HS-27A (cell line): ENCODE measurements around the gene CHD3.
"Not testable (repeated sequence)": the region's sequence is repeated elsewhere in the genome, so short reads cannot be mapped to it uniquely, and the experiment has no call there.

ENCODE experiments used
- DNase-seq: peaks from one replicate; pipeline ENCODE4 v3.0.0-alpha.2; 2012; ENCODE audit warnings: low read depth, missing footprints

The CHD3 gene

GRCh38 chr17:7849751-7850504 lies 38.7 kb upstream of the CHD3 start:
- no peak for DNase-seq

- no peak for DNase-seq
Observed at GRCh38 chr17:7850701-7851437, 37.7 kb upstream of the CHD3 start.

GRCh38 chr17:7851438-7852261 lies 36.9 kb upstream of the CHD3 start:
- DNase-seq: no peak

DNA sequence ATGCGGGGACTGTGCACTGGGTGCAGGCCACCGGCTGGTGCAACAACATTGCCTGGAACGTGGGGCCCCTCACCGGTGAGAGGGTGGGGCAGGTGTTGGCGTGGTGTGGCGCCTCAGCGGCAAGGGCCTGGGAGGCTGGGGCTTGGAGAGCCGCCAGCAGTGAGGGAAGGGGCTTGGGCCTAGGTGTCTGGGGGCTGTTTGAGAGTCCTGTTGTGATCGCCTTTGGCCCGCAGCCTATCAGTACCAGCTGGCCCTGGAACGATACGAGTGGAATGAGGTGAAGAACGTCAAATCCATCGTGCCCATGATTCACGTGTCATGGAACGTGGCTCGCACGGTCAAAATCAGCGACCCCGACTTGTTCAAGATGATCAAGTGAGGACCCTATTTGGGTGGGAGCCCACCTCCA lies 36.3 kb upstream of the CHD3 start:
- no peak for DNase-seq

GRCh38 chr17:7852919-7853690 lies 35.5 kb upstream of the CHD3 start:
- DNase-seq: no peak

DNA sequence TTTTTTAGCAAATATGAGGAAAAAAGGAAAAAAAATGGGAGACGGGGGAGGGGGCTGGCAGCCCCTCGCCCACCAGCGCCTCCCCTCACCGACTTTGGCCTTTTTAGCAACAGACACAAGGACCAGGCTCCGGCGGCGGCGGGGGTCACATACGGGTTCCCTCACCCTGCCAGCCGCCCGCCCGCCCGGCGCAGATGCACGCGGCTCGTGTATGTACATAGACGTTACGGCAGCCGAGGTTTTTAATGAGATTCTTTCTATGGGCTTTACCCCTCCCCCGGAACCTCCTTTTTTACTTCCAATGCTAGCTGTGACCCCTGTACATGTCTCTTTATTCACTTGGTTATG lies 34.9 kb upstream of the CHD3 start:
- DNase-seq: no peak

- no peak for DNase-seq
Observed at GRCh38 chr17:7854078-7854777, 34.4 kb upstream of the CHD3 start.

GRCh38 chr17:7854851-7855659 lies 33.5 kb upstream of the CHD3 start, which contains the start of gene TMEM88:
TMEM88 (plus strand) TSS chr17:7855066; CDS start chr17:7855075, 9 bp downstream.
- DNase-seq: no peak

DNA sequence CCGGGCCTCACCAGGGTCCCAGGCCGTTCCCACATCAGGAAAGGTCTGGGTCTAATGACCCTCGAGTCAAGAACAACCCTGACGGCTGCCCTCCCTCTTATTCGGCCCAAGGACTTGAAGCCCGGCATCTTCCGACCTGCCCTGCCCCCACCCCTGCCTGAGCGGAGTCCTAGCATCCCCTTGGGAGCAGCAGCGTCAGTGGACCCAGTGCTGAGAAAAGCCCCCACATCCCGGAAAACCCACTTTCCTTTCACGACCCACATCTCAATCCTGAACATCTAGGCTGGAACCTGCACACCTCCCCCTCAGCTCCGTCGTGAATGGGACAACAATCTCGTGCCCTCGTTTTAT lies 33.0 kb upstream of the CHD3 start:
- no peak for DNase-seq

DNA sequence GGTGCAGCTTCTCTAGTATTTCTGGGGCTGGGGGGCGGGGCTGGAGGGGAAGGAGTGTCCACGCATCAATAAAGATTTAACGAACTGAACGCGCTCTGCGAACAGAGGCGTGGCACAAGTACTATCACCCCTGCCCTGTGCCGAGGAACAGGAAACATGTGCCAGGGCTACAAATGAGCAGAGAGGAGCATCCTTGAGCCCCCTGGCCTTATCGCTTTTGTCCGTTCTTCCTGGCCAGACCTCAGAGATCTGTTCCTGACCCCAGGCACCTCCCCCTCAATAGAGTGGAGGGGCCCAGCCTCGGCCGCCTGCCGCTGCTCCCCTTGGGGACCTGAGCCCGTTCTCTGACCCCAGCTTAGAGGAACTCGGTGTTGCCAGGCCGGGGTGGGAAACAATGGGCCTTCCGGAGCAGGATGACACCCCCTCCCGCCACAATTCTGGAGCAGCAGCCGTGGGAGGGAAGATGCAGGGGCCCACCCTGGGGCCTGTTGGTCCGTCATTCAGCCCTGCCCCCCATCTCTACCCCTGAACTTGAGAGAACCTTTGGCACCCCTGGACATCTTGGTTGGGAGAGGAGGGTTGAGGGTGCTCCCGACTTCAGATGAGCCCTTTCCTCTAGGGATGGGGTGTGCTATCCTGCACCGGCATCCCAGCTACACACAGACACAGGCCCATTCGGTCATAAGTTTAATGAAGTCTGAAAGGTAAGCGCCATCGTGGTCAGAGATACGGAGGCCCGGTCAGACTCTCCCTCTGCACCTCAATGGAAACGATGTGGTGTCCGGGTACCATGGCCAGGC lies 32.4 kb upstream of the CHD3 start:
- DNase-seq: no peak

DNA sequence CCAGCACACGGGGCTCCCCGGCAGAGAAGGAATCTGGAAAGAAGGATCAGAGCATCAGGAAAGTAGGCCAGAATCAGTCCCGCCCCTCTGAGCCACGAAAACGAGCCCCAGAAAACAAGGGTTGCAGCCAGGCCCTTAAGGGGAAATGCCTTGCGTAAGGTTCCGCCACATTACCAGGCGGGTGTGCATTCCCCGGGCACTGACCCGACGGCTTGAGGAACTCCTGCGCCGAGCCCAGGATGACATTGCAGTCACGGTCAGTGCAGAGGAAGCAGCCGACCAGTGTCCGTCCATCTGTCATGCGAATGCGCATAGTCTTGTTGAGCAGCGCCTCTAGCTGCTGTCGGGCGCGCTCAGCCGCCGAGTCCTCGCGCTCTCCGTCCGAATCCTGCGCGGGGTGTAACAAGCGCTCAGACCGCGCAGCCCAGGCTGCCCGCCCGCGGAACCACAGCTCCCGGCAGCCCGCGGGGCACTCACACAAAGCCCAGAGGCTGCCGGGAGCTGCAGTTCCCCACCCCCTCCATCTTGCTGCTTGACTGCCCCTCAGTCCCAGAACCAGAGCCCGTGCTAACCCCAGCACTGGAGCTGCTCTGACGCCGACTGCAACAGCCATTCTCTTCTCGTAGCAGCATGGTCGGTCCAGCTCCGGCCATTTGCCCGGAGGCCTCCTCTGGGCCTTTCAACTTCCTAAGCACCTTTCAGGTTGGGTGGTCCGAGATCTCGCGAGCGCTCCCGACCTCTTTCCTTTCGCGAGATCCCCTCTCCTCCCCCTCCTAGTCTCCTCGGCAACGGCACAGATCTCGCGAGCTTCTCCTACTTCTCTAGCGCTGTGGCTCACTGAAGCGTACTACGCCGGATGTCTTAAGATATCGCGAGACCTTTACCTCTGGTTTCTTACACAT lies 31.5 kb upstream of the CHD3 start, which contains the start of gene NAA38:
NAA38 (minus strand) TSS at position 749 of the 902 bp plus-strand sequence; CDS start at position 653, 96 bp downstream.
- peak; percentile 90 for DNase-seq

DNA sequence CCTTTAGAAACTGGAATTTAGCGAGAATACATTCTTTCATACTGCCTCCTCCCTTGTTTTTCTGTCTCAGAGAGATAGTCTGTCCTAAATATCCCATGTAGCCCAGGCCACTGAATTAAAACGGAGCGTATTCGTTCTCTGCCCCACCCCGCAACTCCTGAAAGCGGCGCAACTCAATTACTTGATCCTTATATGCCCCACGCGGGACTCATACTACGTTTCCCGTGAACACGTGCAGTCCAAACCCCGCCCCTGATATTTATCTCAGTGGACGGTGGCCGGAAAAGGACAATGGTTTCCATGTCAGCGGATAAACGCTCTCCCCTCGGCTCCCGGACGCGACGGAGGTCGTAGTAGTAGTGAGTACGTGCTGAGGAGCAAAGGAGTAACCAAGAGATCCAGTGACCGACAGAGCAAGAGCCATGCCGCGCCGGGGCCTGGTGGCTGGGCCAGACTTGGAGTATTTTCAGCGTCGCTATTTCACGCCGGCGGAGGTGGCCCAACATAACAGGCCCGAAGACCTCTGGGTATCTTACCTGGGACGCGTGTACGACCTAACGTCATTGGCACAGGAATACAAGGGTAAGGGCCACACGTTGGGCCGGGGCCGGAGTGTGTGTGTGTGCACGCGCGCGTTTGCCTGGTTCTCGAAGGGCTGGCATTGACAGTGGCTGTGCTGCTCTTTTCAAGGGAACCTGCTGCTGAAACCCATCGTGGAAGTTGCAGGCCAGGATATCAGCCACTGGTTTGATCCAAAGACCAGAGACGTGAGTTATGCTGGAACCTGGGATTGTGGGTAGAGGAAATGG lies 30.7 kb upstream of the CHD3 start, which contains the start of gene CYB5D1:
CYB5D1 (plus strand) TSS at position 291 of the 809 bp plus-strand sequence; CDS start at position 423, 132 bp downstream.
- peak; percentile 70 for DNase-seq

DNA sequence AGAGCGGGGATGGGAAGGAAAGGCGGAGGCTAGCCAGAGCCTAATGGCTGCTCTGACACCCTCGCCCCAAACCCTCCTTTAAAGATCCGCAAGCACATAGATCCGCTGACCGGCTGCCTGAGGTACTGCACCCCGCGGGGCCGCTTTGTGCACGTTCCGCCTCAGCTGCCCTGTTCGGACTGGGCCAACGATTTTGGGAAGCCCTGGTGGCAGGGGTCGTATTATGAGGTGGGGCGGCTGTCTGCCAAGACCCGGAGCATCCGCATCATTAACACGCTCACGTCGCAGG lies 30.1 kb upstream of the CHD3 start:
- DNase-seq: no peak

- DNase-seq: no peak
Observed at GRCh38 chr17:7859028-7859427, 29.6 kb upstream of the CHD3 start.

GRCh38 chr17:7862692-7863437 lies 25.7 kb upstream of the CHD3 start:
- DNase-seq: no peak

DNA sequence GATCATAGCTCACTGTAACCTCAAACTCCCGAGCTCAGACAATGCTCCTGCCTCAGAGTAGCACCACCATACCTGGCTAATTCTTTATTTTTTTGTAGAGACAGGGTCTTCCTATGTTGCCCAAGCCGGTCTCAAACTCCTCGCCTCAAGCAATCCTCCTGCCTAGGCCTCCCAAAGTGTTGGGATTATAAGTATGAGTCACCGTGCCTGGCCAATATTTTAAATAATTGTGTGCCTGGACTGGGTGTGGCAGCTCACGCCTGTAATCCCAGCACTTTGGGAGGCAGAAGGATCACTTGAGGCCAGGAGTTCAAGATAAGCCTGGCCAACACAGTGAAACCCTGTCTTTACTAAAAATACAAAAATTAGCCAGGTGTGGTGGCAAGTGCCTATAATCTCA lies 24.2 kb upstream of the CHD3 start:
- DNase-seq: not testable (repeated sequence)
